ENCODE data around the gene CTSV.
"Not testable (repeated sequence)": the region's sequence is repeated elsewhere in the genome, so short reads cannot be mapped to it uniquely, and the experiment has no call there.

The CTSV gene

DNA sequence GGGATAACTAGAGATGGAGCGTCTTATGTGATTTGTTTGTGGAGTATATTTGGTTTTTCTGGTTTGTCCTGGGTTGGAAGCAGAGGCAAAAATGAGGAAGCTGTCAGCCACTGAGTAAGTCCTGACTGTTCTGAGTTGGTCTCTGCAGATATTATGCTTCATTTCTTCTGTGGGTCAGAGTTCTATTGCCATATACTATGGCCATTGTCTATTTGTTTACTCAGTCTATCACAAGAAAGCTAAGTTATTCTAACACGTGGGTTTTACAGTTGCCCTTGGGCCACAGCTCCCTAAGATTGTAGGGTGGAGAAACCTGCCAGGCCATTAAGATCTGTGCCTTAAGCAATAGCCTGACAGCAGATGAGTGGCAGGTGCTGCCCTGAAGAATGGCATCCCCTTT is 3.0 kb upstream of the CTSV start:
- no peak for DNase-seq (ENCODE audit: low read depth)

- DNase-seq (ENCODE audit: low read depth): peak; percentile 63
Measured at GRCh38 chr9:97039514-97039860, 545 bp upstream of the CTSV start.

- not testable (repeated sequence) for DNase-seq (ENCODE audit: low read depth)
Measured at GRCh38 chr9:97023505-97023904, 15.4 kb downstream of the CTSV start.

DNA sequence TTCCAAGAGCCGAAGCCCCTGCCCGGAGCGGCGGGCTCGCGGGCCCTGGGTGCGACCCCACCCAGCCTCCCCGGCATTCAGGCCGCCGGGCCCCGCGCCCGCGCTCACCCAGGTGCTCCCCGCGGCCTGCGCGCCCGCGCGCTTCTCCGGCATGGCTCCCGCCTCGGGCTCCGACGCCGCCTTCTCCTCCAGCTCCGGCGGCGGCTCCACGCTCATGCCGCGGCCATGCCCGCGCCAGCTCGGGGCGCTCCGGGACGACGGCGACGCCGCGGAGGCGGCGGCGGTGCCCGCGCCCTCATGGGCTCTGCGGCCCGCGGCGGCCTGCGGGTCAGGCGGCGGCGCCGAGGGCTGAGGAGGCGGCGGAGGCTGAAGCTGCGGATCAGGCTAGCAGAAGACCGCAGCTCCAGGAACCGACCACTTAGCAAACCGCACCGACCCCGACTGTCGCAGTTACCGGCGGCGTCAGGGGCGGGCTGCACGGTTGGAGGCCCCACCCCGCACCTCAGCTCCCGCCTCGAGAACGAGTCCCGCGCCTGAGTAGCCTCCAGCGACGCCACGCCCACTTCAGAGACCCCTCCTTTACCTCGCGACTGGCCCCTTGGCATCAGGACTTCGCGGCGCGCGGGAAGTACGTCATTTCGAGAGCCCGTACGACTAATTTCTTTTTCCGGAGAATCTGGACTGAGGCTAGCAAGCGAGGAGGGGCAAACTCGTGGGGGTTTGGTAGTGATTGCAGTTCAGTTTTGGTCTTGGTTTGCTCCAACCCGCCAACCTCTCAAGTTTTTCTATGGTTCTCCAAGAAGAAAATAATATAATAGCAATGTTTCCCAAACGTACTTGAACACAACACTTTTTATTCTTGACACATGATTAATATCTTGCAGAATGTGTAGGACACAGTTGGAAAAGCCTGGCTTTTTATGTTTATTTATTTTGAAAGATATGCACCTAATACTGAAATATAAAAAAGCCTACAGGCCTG is 25.5 kb downstream of the CTSV start:
- peak; percentile 78 for DNase-seq (ENCODE audit: low read depth)

- DNase-seq (ENCODE audit: low read depth): peak; percentile 5
Measured at GRCh38 chr9:97012617-97013016, 26.3 kb downstream of the CTSV start.

GRCh38 chr9:97002195-97002594 is 36.7 kb downstream of the CTSV start:
- not testable (repeated sequence) for DNase-seq (ENCODE audit: low read depth)

GRCh38 chr9:97001338-97001737 is 37.6 kb downstream of the CTSV start:
- not testable (repeated sequence) for DNase-seq (ENCODE audit: low read depth)

- DNase-seq (ENCODE audit: low read depth): peak; percentile 14
Measured at GRCh38 chr9:97000139-97000787, 38.7 kb downstream of the CTSV start.

DNA sequence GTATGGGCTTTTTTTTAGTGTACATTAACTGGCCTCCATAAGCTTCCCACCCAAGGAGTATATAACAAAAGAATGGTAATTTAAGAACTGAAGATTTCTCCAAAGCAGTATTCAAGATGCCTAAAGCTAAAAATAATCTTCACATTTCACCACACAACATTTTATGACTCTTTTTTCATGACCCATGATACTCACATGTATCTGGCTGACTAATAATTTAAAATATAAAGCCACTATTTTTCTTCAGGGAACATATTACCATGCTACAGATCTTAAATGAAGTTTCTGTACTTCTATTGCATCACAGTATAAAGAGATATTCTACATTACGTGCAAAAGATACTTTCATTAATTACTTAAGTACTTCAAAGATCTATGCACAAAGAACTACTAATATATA is 39.2 kb downstream of the CTSV start:
- DNase-seq (ENCODE audit: low read depth): not testable (repeated sequence)

DNA sequence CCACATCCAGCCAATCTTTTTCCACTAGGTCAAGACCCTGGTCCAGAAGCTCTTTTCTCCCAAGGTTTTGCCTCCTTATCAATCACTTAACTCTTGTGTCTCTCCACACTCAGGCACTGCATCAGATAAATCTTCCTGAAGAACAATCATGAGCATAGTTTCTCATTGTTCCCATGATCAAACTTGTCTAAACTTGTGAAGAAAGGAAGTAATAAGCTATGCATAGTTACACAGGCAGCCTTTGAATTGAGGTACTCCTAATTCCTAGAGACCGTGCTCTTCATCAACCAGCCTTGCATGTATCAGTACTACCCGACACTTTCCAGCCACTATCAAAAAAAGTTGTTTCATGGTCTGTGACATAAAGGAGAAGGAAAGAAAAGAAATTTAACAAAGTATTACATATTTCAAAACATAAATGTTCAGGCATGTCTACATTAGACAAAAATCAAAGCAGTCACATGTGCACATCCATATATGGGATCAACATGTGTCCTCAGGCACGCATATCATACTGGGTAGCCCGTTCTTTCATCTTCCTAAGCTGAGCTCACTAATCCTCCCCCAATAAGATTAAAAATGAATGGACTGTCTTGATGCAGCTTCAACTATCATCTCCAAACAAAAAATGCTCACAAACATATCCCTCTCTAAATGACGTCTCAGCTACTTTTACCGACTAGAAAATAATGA is 41.8 kb downstream of the CTSV start:
- not testable (repeated sequence) for DNase-seq (ENCODE audit: low read depth)

GRCh38 chr9:96994531-96995016 is 44.4 kb downstream of the CTSV start:
- not testable (repeated sequence) for DNase-seq (ENCODE audit: low read depth)

- DNase-seq (ENCODE audit: low read depth): not testable (repeated sequence)
Measured at GRCh38 chr9:96992303-96992702, 46.6 kb downstream of the CTSV start.

- DNase-seq (ENCODE audit: low read depth): not testable (repeated sequence)
Measured at GRCh38 chr9:96989747-96990318, 49.1 kb downstream of the CTSV start.

DNA sequence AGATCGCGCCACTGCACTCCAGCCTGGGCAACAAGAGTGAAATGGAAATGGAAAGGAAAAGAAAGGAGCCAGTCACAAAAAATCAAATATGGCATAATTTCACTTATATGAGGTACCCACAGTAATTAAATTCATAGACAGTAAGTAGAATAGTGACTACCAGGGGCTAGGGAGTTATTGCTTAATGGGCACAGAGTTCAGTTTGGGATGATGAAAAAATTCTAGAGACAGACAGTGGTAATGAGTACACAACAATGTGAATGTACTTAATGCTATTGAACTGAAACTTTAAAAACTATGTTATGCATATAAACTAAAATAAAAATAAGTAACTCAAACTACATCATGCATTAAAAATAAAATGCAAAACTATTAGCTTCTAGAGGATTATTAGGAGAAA is 54.1 kb downstream of the CTSV start:
- not testable (repeated sequence) for DNase-seq (ENCODE audit: low read depth)

GRCh38 chr9:96984139-96984538 is 54.8 kb downstream of the CTSV start:
- DNase-seq (ENCODE audit: low read depth): not testable (repeated sequence)

GRCh38 chr9:96983496-96984122 is 55.3 kb downstream of the CTSV start:
- DNase-seq (ENCODE audit: low read depth): not testable (repeated sequence)

All from ELR (cell line).